Endothelial cell of umbilical vein (primary cell): ENCODE measurements around the gene USF2. TPM values are rescaled to one million over a fixed set of nuclear protein-coding genes. Genes with fewer than 3 reads are reported as not detected.

Source experiments
- BruUV-seq: library from RNA; stranded (reverse); fragments of 400-500 nt; replicated peaks from 2 replicates; lab custom pipeline; 2021; lab: Mats Ljungman, UMichigan
- CTCF ChIA-PET: fragments of 300-600, 350-600 bp; sonication (Branson Sonifier 250); formaldehyde crosslinking; loops from one replicate; lab custom pipeline; 2021; ENCODE audit warnings: antibody characterized with exemption, inconsistent platforms; lab: Charles Lee
- POLR2A ChIA-PET: fragments of 300-600, 350-600 bp; sonication (Branson Sonifier 250); formaldehyde crosslinking; loops from one replicate; lab custom pipeline; 2021; ENCODE audit warnings: antibody characterized with exemption, inconsistent platforms; lab: Charles Lee
- DNase-seq: peaks from one replicate; pipeline ENCODE4 v3.0.0-alpha.2; 2011; ENCODE audit warnings: low read depth, low spot score
- FAIRE-seq: peaks from 2 replicates; lab custom pipeline; 2011; peaks lifted over from hg19 to GRCh38; lab: Jason Lieb, UNC
- H2AFZ ChIP-seq: 2 replicates; pipeline ENCODE4 v1.6.0; 2012; ENCODE audit warnings: low read depth, low read length, control low read depth, inconsistent platforms
- H3K27ac ChIP-seq: 2 replicates; pipeline ENCODE4 v1.5.1; 2011; ENCODE audit warnings: low read depth, mild to moderate bottlenecking, control low read depth, low read length, moderate library complexity; ENCODE audit not compliant: insufficient read depth
- H3K27me3 ChIP-seq, 2 experiments: 2 replicates each; pipeline versions ENCODE4 v1.6.0 to v1.6.1; 2011; ENCODE audit warnings: low read length in 2 of 2, mixed read lengths in 1 of 2; ENCODE audit not compliant: control insufficient read depth in 2 of 2, insufficient read depth in 2 of 2
- H3K36me3 ChIP-seq, 2 experiments: 2 replicates in 1 of 2; 3 replicates in 1 of 2; pipeline ENCODE4 v1.5.1; 2011; ENCODE audit warnings: low read length in 2 of 2, mild to moderate bottlenecking in 1 of 2, moderate library complexity in 1 of 2; ENCODE audit not compliant: control insufficient read depth in 2 of 2, insufficient read depth in 2 of 2; ENCODE audit errors: extremely low read depth in 1 of 2
- H3K4me1 ChIP-seq: 3 replicates; pipeline ENCODE4 v1.5.1; 2011; ENCODE audit warnings: mild to moderate bottlenecking, low read length; ENCODE audit not compliant: control insufficient read depth, insufficient read depth; ENCODE audit errors: extremely low read depth
- H3K4me2 ChIP-seq: 2 replicates; pipeline ENCODE4 v1.6.1; 2011; ENCODE audit warnings: low read length, control low read depth, mixed read lengths; ENCODE audit not compliant: insufficient read depth
- H3K4me3 ChIP-seq, 3 experiments: fragments of 200-600 bp in 1 of 3; sonication (generic), shearing (Covaris generic) in 1 of 3; replicated peaks in 1 of 3; 2 replicates each; pipeline ENCODE4 v1.5.1; 2011 to 2016; ENCODE audit warnings: control low read depth in 3 of 3, low read length in 3 of 3, mild to moderate bottlenecking in 2 of 3, inconsistent platforms in 1 of 3, low read depth in 1 of 3, moderate library complexity in 1 of 3; ENCODE audit not compliant: insufficient read depth in 1 of 3
- H3K79me2 ChIP-seq: 2 replicates; pipeline ENCODE4 v1.6.0; 2012; ENCODE audit warnings: low read length, inconsistent platforms; ENCODE audit not compliant: control insufficient read depth, insufficient read depth
- H3K9ac ChIP-seq: replicated peaks from 2 replicates; pipeline ENCODE3; 2011; ENCODE audit warnings: low read length, control low read depth; ENCODE audit not compliant: insufficient read depth; ENCODE audit errors: extremely low read depth
- H3K9me1 ChIP-seq: replicated peaks from 3 replicates; pipeline ENCODE4 v1.6.0; 2011; ENCODE audit warnings: mild to moderate bottlenecking, low read length; ENCODE audit not compliant: control insufficient read depth, insufficient read depth; ENCODE audit errors: extremely low read depth
- H3K9me3 ChIP-seq: replicated peaks from 2 replicates; pipeline ENCODE4 v1.5.1; 2012; ENCODE audit warnings: low read length, inconsistent platforms; ENCODE audit not compliant: control insufficient read depth, insufficient read depth
- H4K20me1 ChIP-seq: replicated peaks from 2 replicates; pipeline ENCODE3; 2011; ENCODE audit warnings: mild to moderate bottlenecking, low read length; ENCODE audit not compliant: control insufficient read depth, insufficient read depth; ENCODE audit errors: extremely low read depth
- CTCF ChIP-seq, 2 donors: IDR thresholded peaks; 1 replicate in 1 of 2; 2 replicates in 1 of 2; pipeline ENCODE4 v1.5.1; 2011; ENCODE audit warnings: low read length in 2 of 2, mild to moderate bottlenecking in 2 of 2, moderate library complexity in 2 of 2, control low read depth in 1 of 2, inconsistent platforms in 1 of 2, low read depth in 1 of 2; ENCODE audit not compliant: insufficient read depth in 1 of 2; ENCODE audit errors: extremely low read depth in 1 of 2
- EZH2 ChIP-seq: IDR thresholded peaks from 2 replicates; pipeline ENCODE4 v1.6.1; 2012; ENCODE audit warnings: borderline replicate concordance, low read depth, mild to moderate bottlenecking, moderate library complexity, low read length, inconsistent platforms; ENCODE audit not compliant: severe bottlenecking
- FOS ChIP-seq: IDR thresholded peaks from 2 replicates; pipeline ENCODE4 v1.6.1; 2011; ENCODE audit warnings: mild to moderate bottlenecking, low read length, moderate library complexity, borderline replicate concordance; ENCODE audit not compliant: insufficient read depth
- GATA2 ChIP-seq: IDR thresholded peaks from 2 replicates; pipeline ENCODE4 v1.7.0; 2011; ENCODE audit warnings: low read depth, mild to moderate bottlenecking, moderate library complexity, mixed read lengths, low read length; ENCODE audit not compliant: insufficient read length, insufficient read depth
- JUN ChIP-seq: IDR thresholded peaks from 2 replicates; pipeline ENCODE4 v1.6.1; 2011; ENCODE audit warnings: borderline replicate concordance, low read depth; ENCODE audit not compliant: insufficient read length, insufficient read depth
- MAX ChIP-seq: IDR thresholded peaks from 2 replicates; pipeline ENCODE4 v1.6.1; 2011; ENCODE audit not compliant: insufficient read depth, insufficient read length
- MYC ChIP-seq: IDR thresholded peaks from one replicate; pipeline ENCODE4 v1.6.1; 2011; ENCODE audit warnings: mild to moderate bottlenecking, low read depth, low read length
- POLR2A ChIP-seq: IDR thresholded peaks from 2 replicates; pipeline ENCODE4 v1.6.1; 2012; ENCODE audit warnings: low read depth, mild to moderate bottlenecking, control low read depth, low read length
- POLR2AphosphoS5 ChIP-seq: IDR thresholded peaks from 2 replicates; pipeline ENCODE4 v1.6.1; 2012; ENCODE audit warnings: low read depth, mild to moderate bottlenecking, control low read depth, low read length, moderate library complexity; ENCODE audit not compliant: insufficient read depth
- dilution Hi-C: fragments of 300-500 bp; cut with MboI; formaldehyde crosslinking; loops from one replicate; pipeline ENCODE4 v1.15.0; 2019; ENCODE audit warnings: low sequenced_read_pairs; ENCODE audit not compliant: extremely low pct_ligation_motif_present
- intact Hi-C: fragments of 100-400 bp; cut with micrococcal nuclease; formaldehyde crosslinking; loops from one replicate; pipeline ENCODE4 v1.10.0; 2022
- polyA plus RNA-seq, 4 experiments: library from polyadenylated mRNA; depleted of rRNA in 3 of 4; stranded (reverse) in 3 of 4; unstranded in 1 of 4; fragments of >200 nt; gene quantifications; 2 replicates each; pipeline versions ENCODE4 v1.2.1 to v1.2.3, GENCODE V29; 2011 to 2012; ENCODE audit warnings: missing spikeins in 1 of 4
- total RNA-seq: library from RNA; stranded (reverse); gene quantifications from 2 replicates; pipeline ENCODE4 v1.2.3, GENCODE V29; 2021

USF2 gene
- total and polyA plus RNA-seq, 2 donors (not counting 3 experiments of a cell fraction or from before 2014, with no cell fraction given) = 75.0 to 76.8 TPM

GRCh38 chr19:35272954-35273649 is 4.3 kb downstream of the USF2 start:
- BruUV-seq = no TSS peak
- ChIA-PET POLR2A (no interaction called here), CTCF (no interaction called here)
- Histone ChIP-seq H3K4me1 (no peaks in the 10 kb centered on the region), H3K9me1 (no peaks in the 10 kb centered on the region), H3K9ac (no peak overlapping the region), H3K27ac (no peak overlapping the region), H3K4me3 (no peak overlapping the region), H2AFZ (no peak overlapping the region), H3K9me3 (no peaks in the 10 kb centered on the region), H3K79me2 (no peaks in the 10 kb centered on the region), H3K4me2 (no peak overlapping the region), H4K20me1 (no peaks in the 10 kb centered on the region), H3K36me3 (peaks cover 7 to 41% of the 10 kb centered on the region in 2 experiments), H3K27me3 (no peaks in the 10 kb centered on the region)
- intact Hi-C loops = no loop called here
- no peak for TF ChIP-seq MYC
- TF ChIP-seq JUN = no peak
- TF ChIP-seq GATA2 = no peak
- TF ChIP-seq POLR2AphosphoS5 = no peak
- TF ChIP-seq POLR2A = no peak
- TF ChIP-seq EZH2 = no peak
- no peak for TF ChIP-seq CTCF (IDR thresholded peaks at IDR 0.05; ENCODE audit: extremely low read depth in 1 of 2, insufficient read depth in 1 of 2, low read depth in 1 of 2, low read length in 2 of 2)
- no peak for TF ChIP-seq MAX
- no peak for TF ChIP-seq FOS
- DNase-seq (no peak), FAIRE-seq (no peak)
- dilution Hi-C loops = no loop called here
